K562 (cell line): Measurements from ENCODE around the gene MAGEB1. TPM values are rescaled to one million over a fixed set of nuclear protein-coding genes. Genes with fewer than 3 reads are reported as not detected.
A peak's percentile ranks its signal among the peaks of the same experiment; 100 is the strongest.

Experiments used
- BACH1 ChIP-seq: fragments of 200-800 bp; sonication (Bioruptor generic); IDR thresholded peaks from 2 replicates; pipeline ENCODE4 v1.6.1; 2016; ENCODE audit warnings: missing genetic modification characterization, missing compliant biosample characterization
- CBX1 ChIP-seq: sonication (generic); IDR thresholded peaks from 2 replicates; pipeline ENCODE4 v1.6.1; 2016; ENCODE audit warnings: antibody characterized with exemption, low read depth, mild to moderate bottlenecking
- HDAC6 ChIP-seq: IDR thresholded peaks from 2 replicates; pipeline ENCODE4 v1.6.1; 2012; ENCODE audit warnings: low read depth, mild to moderate bottlenecking, control low read depth, inconsistent platforms, low read length, moderate library complexity
- LCOR ChIP-seq: sonication (generic); formaldehyde crosslinking; IDR thresholded peaks from 2 replicates; pipeline ENCODE4 v1.8.0; 2022; ENCODE audit warnings: mild to moderate bottlenecking, missing genetic modification reagents
- MAZ ChIP-seq, 2 experiments: fragments of 450-650 bp in 1 of 2; sonication (generic) in 1 of 2; formaldehyde crosslinking; IDR thresholded peaks in 1 of 2; conservative IDR thresholded peaks in 1 of 2; 2 replicates each; pipeline versions ENCODE4 v1.4.0 to v1.5.0; 2020; ENCODE audit warnings: mild to moderate bottlenecking in 1 of 2, missing genetic modification reagents in 1 of 2
- MTA3 ChIP-seq: fragments of 450-650 bp; formaldehyde crosslinking; IDR thresholded peaks from 2 replicates; pipeline ENCODE4 v1.6.1; 2017; ENCODE audit warnings: mild to moderate bottlenecking, borderline replicate concordance
- POU5F1 ChIP-seq: fragments of 150-350 bp; IDR thresholded peaks from 2 replicates; pipeline ENCODE4 v1.6.1; 2014; ENCODE audit warnings: borderline replicate concordance, low read length, low read depth, mild to moderate bottlenecking; ENCODE audit not compliant: partially characterized antibody
- PPARD ChIP-seq: fragments of 250-450 bp; sonication (Bioruptor Pico); IDR thresholded peaks from 2 replicates; pipeline ENCODE4 v1.8.0; 2022; ENCODE audit warnings: inconsistent platforms, mild to moderate bottlenecking, moderate library complexity
- RBM25 ChIP-seq: fragments of 200-400 bp; formaldehyde crosslinking; IDR thresholded peaks from 2 replicates; pipeline ENCODE4 v1.6.1; 2018; ENCODE audit warnings: low read length, low read depth, moderate library complexity; ENCODE audit not compliant: severe bottlenecking
- RFX7 ChIP-seq: fragments of 250-450 bp; sonication (Bioruptor Pico); IDR thresholded peaks from 2 replicates; pipeline ENCODE4 v1.5.1; 2021; ENCODE audit warnings: mild to moderate bottlenecking
- SP1 ChIP-seq: sonication (generic); formaldehyde crosslinking; IDR thresholded peaks from 2 replicates; pipeline ENCODE4 v1.8.1; 2022; ENCODE audit warnings: mild to moderate bottlenecking, missing genetic modification reagents
- TCF7 ChIP-seq: sonication (generic); IDR thresholded peaks from 2 replicates; pipeline ENCODE4 v1.6.1; 2016; ENCODE audit warnings: antibody characterized with exemption, borderline replicate concordance
- TCF7L2 ChIP-seq: fragments of 150-350 bp; IDR thresholded peaks from 2 replicates; pipeline ENCODE4 v1.6.1; 2016; ENCODE audit warnings: low read depth, mild to moderate bottlenecking, low read length, moderate library complexity
- TEAD4 ChIP-seq, 2 experiments: sonication (generic) in 1 of 2; formaldehyde crosslinking in 1 of 2; IDR thresholded peaks; 2 replicates each; pipeline versions ENCODE4 v1.6.1 to v1.8.0; 2012 to 2022; ENCODE audit warnings: borderline replicate concordance in 1 of 2, inconsistent platforms in 1 of 2, low read length in 1 of 2, mild to moderate bottlenecking in 1 of 2, missing genetic modification reagents in 1 of 2
- ZFP1 ChIP-seq: fragments of 450-650 bp; formaldehyde crosslinking; IDR thresholded peaks from 2 replicates; pipeline ENCODE4 v1.4.0; 2020; ENCODE audit warnings: mild to moderate bottlenecking, mixed read lengths
- ZNF121 ChIP-seq: sonication (generic); formaldehyde crosslinking; conservative IDR thresholded peaks from 2 replicates; pipeline ENCODE4 v1.8.0; 2022; ENCODE audit warnings: missing genetic modification reagents
- polyA plus RNA-seq, 8 experiments: library from polyadenylated mRNA; depleted of rRNA in 4 of 8; stranded (reverse) in 5 of 8; unstranded in 3 of 8; fragments of >200 nt; fragmentation: Nextera tagmentation in 2 of 8; fragmentation: Illumina TruSeq in 1 of 8; extraction: Ambion mirVana in 2 of 8; extraction: Trizol in 1 of 8; gene quantifications; 2 replicates each; pipeline versions ENCODE4 v1.2.1 to v1.2.3, GENCODE V29; 2011 to 2014; ENCODE audit warnings: inconsistent platforms in 1 of 8, missing spikeins in 1 of 8
- total RNA-seq, 7 experiments: library from RNA; depleted of rRNA in 6 of 7; stranded (reverse); fragments of >200 nt in 6 of 7; fragmentation: Illumina TruSeq in 2 of 7; extraction: Trizol in 2 of 7; gene quantifications; 2 replicates each; pipeline versions ENCODE4 v1.2.1 to v1.2.3, GENCODE V29; 2011 to 2021; ENCODE audit warnings: low replicate concordance in 1 of 7
- TF ChIP-seq, protein P1 (sequence below): sonication (generic); formaldehyde crosslinking; IDR thresholded peaks from 2 replicates; pipeline ENCODE4 v1.4.0; 2020; ENCODE audit warnings: mild to moderate bottlenecking, missing genetic modification reagents
- TF ChIP-seq, protein P2 (sequence below): sonication (generic); formaldehyde crosslinking; IDR thresholded peaks from 2 replicates; pipeline ENCODE4 v1.8.1; 2023; ENCODE audit warnings: mild to moderate bottlenecking, missing genetic modification reagents, moderate library complexity
- TF ChIP-seq, protein P3 (sequence below): fragments of 450-650 bp; IDR thresholded peaks from one replicate; pipeline ENCODE4 v1.6.1; 2018; ENCODE audit warnings: mild to moderate bottlenecking, moderate library complexity; ENCODE audit not compliant: partially characterized antibody
- TF ChIP-seq, protein P4 (sequence below): sonication (generic); IDR thresholded peaks from 2 replicates; pipeline ENCODE4 v1.6.1; 2016
- TF ChIP-seq, protein P5 (sequence below): fragments of 450-650 bp; formaldehyde crosslinking; IDR thresholded peaks from 2 replicates; pipeline ENCODE4 v1.4.0; 2022; ENCODE audit warnings: missing genetic modification characterization

The MAGEB1 gene
- total and polyA plus RNA-seq, 9 of the 15 experiments (the other 6 are each of a cell fraction or from before 2014, with no cell fraction given), result 32.6 to 100 (median 43.4) TPM

DNA sequence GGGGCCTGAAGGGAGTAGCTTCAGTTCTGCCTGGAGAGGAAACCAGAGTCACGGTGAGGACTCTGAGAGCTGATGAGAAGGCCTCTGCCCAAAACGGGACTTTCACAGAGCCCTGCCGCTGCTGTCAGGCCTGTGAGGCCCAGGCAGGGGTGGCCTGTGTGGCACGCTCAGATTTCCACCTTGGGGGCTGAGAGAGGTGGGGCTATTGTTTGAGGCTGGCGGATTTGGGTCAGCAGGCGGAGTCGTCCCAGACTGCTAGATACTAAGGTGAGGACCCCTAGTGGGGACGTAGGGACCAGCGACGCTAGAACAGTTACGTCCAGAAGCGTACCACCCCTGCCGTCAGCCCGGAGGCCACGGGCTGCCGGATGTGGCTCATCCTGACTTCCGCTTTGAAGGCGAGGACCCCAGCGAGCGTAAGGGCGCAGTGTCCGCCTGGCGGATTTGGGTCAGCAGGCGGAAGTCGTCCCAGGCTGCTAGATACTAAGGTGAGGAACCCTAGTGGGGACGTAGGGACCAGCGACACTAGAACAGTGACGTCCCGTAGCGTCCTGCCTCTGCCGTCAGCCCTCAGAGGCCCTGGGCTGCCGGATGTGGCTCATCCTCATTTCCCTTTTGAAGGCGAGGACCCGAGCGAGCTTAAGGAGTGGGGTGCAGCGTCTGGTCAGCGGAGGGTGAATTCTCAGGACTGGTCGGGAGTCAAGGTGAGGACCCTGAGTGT is at the start of gene MAGEB1 (continued):
- TF ChIP-seq HDAC6, result no peak
- no peak for TF ChIP-seq TEAD4 (IDR thresholded peaks at IDR 0.05; ENCODE audit: low read length)
- TF ChIP-seq TEAD4 (CRISPR knock-in tag; IDR thresholded peaks at IDR 0.05; ENCODE audit: borderline replicate concordance), result no peak
- no peak for TF ChIP-seq RBM25
- no peak for TF ChIP-seq ZNF121 (CRISPR knock-in tag)
- TF ChIP-seq, protein P1, sequence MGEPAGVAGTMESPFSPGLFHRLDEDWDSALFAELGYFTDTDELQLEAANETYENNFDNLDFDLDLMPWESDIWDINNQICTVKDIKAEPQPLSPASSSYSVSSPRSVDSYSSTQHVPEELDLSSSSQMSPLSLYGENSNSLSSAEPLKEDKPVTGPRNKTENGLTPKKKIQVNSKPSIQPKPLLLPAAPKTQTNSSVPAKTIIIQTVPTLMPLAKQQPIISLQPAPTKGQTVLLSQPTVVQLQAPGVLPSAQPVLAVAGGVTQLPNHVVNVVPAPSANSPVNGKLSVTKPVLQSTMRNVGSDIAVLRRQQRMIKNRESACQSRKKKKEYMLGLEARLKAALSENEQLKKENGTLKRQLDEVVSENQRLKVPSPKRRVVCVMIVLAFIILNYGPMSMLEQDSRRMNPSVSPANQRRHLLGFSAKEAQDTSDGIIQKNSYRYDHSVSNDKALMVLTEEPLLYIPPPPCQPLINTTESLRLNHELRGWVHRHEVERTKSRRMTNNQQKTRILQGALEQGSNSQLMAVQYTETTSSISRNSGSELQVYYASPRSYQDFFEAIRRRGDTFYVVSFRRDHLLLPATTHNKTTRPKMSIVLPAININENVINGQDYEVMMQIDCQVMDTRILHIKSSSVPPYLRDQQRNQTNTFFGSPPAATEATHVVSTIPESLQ, result no peak
- no peak for TF ChIP-seq POU5F1
- TF ChIP-seq LCOR (CRISPR knock-in tag), result peak; percentile 57; the same call in 1 of the 2 replicates
- TF ChIP-seq, protein P2, sequence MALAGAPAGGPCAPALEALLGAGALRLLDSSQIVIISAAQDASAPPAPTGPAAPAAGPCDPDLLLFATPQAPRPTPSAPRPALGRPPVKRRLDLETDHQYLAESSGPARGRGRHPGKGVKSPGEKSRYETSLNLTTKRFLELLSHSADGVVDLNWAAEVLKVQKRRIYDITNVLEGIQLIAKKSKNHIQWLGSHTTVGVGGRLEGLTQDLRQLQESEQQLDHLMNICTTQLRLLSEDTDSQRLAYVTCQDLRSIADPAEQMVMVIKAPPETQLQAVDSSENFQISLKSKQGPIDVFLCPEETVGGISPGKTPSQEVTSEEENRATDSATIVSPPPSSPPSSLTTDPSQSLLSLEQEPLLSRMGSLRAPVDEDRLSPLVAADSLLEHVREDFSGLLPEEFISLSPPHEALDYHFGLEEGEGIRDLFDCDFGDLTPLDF, result no peak
- no peak for TF ChIP-seq PPARD (CRISPR knock-in tag)
- TF ChIP-seq MAZ (CRISPR knock-in tag; conservative IDR thresholded peaks at IDR 0.05 in 1 of 2, IDR thresholded peaks at IDR 0.05 in 1 of 2), result no peak
- TF ChIP-seq SP1 (CRISPR knock-in tag), result 0 out of 2 replicates have a peak, but pooled peaks have one; percentile 22
- no peak for TF ChIP-seq TCF7L2
- TF ChIP-seq ZFP1, result no peak
- TF ChIP-seq CBX1, result no peak
- no peak for TF ChIP-seq TCF7
- TF ChIP-seq BACH1 (tag), result no peak
- TF ChIP-seq, protein P3, sequence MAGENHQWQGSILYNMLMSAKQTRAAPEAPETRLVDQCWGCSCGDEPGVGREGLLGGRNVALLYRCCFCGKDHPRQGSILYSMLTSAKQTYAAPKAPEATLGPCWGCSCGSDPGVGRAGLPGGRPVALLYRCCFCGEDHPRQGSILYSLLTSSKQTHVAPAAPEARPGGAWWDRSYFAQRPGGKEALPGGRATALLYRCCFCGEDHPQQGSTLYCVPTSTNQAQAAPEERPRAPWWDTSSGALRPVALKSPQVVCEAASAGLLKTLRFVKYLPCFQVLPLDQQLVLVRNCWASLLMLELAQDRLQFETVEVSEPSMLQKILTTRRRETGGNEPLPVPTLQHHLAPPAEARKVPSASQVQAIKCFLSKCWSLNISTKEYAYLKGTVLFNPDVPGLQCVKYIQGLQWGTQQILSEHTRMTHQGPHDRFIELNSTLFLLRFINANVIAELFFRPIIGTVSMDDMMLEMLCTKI, result no peak
- TF ChIP-seq, protein P4, sequence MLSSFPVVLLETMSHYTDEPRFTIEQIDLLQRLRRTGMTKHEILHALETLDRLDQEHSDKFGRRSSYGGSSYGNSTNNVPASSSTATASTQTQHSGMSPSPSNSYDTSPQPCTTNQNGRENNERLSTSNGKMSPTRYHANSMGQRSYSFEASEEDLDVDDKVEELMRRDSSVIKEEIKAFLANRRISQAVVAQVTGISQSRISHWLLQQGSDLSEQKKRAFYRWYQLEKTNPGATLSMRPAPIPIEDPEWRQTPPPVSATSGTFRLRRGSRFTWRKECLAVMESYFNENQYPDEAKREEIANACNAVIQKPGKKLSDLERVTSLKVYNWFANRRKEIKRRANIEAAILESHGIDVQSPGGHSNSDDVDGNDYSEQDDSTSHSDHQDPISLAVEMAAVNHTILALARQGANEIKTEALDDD, result no peak
- TF ChIP-seq MTA3, result 0 out of 2 replicates have a peak, but pooled peaks have one; percentile 63
- TF ChIP-seq, protein P5, sequence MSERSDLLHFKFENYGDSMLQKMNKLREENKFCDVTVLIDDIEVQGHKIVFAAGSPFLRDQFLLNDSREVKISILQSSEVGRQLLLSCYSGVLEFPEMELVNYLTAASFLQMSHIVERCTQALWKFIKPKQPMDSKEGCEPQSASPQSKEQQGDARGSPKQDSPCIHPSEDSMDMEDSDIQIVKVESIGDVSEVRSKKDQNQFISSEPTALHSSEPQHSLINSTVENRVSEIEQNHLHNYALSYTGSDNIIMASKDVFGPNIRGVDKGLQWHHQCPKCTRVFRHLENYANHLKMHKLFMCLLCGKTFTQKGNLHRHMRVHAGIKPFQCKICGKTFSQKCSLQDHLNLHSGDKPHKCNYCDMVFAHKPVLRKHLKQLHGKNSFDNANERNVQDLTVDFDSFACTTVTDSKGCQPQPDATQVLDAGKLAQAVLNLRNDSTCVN (CRISPR knock-in tag), result no peak
- TF ChIP-seq RFX7 (CRISPR knock-in tag), result no peak
